Stimulated activated CD4-positive, alpha-beta T cell treated with anti-CD3 and anti-CD28 coated beads, Interleukin-15, amount 100 ng/mL, for 48 hours (primary cell): ENCODE results near the gene SHISA9.

ENCODE experiments used
- DNase-seq, 2 donors: peaks; one replicate each; pipeline ENCODE4 v3.0.0-alpha.2; 2020; ENCODE audit warnings: low read depth in 2 of 2

SHISA9 gene

DNA sequence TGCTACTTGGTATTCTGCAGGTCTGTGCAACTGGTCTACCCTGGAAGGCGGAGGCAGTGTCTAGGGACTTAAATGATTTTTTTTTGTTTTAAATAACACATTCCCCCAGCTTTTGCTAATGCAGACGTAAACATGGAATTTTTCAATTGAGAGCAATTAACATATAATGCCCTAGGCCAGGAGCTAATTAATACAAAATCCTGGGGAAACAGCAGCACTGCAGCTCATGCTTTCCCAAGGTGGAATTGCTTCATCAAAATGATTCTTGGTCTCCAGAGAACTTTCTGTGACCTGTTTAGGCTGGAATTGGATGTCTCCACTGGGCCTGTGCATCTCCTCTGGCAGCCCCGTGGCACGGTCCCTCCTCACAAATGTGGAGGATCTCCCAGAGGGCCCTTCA is 50.6 kb downstream of the SHISA9 start:
- DNase-seq: no peak

DNA sequence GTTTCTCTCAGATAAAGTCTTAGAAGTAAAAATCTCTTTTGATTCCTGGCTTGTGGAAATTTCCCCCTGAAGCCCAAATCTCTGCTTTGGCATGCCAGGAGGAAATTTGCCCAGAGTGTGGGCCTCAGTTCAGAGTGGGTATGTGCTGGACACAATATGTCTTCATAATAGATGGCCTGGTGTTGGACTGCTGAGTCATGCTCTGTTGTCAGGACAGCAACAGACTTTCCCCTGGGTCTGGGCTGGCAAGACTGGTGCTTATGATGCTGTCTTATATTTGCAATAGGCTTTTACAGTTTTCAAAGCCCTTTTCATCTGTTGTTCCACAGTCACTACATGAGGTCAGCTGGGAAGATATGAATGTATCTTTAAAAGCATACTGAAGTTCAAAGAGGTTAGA is 57.0 kb downstream of the SHISA9 start:
- DNase-seq: no peak

DNA sequence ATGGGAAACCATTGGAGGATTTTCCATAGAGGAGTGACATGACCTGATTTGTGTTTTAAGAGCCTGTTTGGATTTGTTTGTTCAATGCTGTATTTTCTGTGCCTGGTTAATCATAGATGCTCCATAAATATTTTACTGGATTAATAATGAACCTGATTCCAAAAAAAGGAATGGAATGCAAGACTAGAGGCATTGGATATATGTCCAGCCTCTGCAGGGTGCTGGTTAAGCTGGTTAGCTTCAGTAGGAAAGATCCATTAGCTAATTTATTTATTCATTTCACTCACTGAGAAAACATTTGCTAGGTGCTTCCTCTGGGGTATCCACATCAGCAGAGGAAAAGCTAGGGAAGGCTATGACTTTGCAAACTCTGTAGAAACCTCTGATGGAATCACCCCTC is 57.7 kb downstream of the SHISA9 start:
- no peak for DNase-seq

- DNase-seq: no peak
Measured at GRCh38 chr16:12961626-12962025, 60.2 kb downstream of the SHISA9 start.

GRCh38 chr16:12964461-12964860 is 63.1 kb downstream of the SHISA9 start:
- DNase-seq: no peak

DNA sequence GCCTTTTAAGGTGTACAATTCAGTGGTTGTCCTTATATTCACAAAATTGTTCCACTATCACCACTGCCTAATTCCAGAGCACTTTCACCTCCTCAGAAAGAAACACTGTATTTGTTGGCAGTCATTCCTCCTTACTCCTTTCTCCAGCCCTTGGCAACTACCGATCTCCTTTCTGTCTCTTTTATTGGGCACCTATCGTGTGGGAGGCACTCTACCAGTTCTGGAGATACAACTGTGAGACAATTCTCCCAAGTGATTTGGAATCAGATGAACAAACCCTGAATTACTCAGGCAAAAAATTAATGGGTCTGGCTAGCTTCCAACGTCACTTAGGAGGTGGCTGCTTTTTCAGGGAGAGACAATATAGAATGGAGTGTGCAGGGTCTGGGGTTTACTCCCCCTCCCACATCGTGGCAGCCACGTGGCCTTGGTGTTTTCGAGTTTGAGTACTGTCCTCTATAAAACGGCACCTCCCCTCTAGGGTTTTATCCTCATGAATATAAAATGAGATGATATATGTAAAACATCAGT is 63.9 kb downstream of the SHISA9 start:
- DNase-seq: no peak

DNA sequence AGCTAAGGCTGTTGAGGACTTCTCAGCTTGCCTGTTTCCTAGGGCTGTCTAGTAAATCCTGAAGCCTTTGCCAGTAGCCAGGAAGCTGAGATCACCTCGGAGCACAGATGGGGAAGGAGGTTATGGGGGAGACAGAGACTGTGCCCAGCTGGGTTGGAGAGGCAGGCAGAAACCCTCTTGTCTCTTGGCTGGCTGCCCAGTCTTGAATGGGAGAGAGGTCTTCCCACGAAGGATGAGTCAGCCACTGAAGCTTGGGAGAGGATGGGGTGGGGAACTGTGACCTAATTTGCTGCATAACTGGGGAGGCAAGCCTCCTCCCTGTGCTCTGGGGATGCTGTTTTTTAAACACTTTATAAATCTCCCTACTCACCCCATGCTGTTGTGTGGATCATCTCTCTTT is 69.8 kb downstream of the SHISA9 start:
- no peak for DNase-seq

DNA sequence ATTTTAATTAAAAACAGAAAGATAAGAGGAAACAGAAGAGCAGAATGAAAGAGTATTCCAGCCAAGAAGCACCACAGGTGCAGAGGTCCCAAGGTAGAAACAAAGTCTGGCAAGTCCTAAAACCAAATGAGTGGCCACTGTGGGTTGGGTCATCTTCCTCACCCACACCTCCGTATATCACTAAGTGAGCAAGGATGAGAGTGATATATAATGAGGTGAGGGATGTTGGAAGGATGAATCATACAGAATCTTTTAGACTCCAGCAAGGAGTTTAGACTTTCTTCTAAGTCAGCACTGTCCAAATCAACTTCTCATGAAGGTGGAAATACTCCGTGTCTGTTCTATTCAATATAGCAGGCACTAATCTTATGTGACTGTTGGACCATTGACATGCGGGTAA is 70.8 kb downstream of the SHISA9 start:
- no peak for DNase-seq

DNA sequence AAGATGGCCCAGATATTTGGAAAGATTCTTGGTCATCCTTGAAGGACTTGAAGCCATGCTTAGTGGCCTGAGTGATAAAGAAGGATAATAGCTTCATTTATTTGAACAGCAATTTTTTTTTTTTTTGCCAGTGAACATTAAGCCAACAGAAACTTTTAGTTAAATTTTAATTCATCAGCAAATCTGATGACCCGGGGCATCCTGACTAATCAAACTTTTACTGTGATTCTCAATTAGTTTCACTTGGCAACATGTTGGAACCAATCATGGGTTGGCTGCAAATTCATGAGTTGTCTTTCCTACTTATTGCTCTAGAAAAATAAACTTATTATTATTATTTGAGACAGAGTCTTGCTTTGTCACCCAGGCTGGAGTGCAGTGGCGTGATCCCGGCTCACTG is 74.4 kb downstream of the SHISA9 start:
- DNase-seq: no peak

- DNase-seq: no peak
Measured at GRCh38 chr16:12976496-12976895, 75.1 kb downstream of the SHISA9 start.

DNA sequence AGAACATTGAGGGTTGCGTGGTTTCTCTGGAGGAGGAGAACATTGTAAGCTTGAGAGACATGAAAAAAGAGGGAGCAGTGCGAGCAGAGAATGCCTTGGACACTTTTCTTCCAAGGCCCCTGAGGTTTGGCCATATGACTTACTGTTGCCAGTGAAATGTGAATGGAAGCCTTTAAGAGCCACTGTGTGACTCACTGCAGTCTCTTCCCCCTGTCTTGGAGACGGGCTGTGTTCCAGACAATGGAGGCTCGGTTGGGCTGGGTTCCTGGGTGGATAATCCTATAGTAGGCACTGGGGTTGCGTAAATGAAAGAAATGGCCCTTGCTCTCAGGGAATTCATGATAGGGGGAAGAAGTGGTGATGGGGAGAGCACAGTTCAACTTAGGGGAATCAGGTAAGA is 75.5 kb downstream of the SHISA9 start:
- DNase-seq: no peak

- no peak for DNase-seq
Measured at GRCh38 chr16:12985516-12985915, 84.1 kb downstream of the SHISA9 start.

GRCh38 chr16:12988071-12988470 is 86.7 kb downstream of the SHISA9 start:
- DNase-seq: no peak

DNA sequence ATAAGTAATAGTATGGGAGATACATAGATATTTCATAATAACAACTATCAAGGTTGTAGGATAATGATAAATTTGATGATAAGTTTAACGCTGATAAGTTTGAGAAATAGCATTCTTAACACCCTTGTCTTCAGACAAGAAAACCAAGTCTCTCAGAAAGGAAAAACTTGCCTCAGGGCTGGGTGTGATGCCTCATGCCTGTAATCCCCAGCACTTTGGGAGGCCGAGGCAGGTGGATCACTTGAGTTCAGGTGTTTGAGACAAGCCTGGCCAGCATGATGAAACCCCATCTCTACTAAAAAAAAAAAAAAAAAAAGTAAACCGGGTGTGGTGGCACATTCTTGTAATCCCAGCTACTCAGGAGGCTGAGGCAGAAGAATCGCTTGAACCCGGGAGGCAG is 90.7 kb downstream of the SHISA9 start:
- DNase-seq: no peak

DNA sequence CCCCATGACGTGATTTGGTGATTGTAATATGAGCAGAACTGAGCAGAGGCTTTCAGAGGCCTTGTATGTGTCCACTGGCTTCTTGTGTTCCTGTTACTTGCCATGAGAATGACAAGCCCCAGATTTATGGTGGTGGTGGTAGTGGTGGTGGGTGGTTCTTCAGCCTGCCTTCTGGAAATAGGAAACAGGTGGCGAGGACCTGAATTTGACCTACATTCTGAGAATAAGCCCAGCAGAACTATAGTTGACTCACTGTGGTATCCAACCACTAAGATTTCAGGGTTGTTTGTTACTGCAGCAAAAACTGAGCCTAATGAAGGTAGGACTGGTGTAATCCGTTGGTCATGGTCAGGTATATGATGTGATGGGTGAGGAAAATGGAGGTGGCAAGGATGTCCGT is 93.0 kb downstream of the SHISA9 start:
- DNase-seq: no peak

GRCh38 chr16:12995721-12996372 is 94.4 kb downstream of the SHISA9 start:
- DNase-seq: no peak

- DNase-seq: no peak
Measured at GRCh38 chr16:12998361-12999085, 97.1 kb downstream of the SHISA9 start.

DNA sequence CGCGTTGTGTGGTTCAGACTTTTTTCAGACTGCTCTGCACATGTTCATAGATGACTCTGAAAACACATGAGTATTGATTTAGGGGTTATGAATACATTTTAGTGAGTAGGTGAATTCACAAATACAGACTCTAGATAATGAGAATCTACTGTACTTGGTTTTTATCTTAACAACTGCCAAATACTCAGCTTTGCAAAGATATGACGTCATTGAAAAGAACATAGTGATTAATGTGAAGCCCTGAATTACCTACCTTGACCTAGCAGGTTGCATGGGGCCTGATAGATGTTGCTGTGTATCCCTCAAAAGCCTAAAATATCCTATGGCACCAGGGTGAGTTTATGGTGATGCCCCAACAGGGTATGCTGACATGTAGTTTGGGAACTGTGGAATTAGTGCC is 98.0 kb downstream of the SHISA9 start:
- DNase-seq: no peak

GRCh38 chr16:13005721-13006247 is 104.4 kb downstream of the SHISA9 start:
- DNase-seq: no peak

DNA sequence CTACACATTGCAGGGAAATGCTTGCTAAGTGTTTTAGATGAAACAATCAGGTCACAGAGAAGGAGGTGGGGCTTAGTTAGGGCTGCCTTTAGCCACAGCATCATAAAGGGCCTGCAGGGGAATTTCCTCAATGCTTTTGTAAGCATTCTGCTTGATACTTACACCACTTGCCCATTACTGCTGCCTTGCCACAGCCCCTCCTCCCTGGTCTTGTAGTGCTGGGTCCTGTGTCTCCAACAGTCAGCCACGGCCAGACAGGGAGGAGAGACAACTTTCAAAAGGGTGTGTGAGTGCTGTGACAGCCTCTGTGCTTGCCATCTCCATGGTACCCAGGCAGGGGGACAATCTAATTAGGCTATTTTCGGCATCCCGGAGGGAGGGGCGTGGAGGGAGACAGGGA is 111.2 kb downstream of the SHISA9 start:
- no peak for DNase-seq

DNA sequence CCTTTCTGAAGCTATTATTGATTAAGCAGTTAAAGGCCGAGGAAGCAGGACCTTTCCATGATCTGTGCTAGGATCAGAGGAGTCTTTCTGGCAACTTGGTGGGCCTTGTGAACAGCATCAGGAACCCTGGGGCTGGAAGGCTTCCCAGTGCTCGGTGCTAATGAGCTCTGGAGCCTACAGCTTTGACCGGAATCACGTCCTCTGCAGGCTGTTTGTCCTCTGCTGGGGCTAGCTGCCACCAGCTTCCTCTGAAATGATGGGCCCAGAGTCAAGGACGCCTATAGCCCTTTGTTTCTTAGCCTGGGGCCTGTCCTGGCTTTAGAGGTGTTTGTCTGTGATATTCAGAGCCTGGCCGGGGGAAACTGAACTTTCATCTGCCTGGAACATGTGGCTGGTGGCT is 111.6 kb downstream of the SHISA9 start:
- no peak for DNase-seq

DNA sequence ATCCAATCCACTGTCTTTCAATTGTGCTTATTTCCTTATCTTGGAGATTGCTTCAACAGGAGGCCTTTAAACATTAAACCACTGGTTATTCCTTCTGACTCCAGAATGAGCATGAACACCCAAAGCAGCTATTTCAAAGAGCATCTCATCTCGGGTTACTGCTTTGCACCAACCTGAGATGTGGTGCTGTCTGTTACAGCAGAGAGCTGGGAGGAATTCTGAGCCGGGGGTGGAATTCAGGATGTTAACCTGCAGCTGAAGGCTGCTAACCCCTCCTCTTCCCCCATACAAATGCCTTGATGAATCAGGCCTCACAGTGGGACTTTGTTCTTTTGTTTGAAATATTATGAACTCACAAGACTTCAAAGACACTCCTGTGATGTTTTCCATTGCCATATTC is 113.1 kb downstream of the SHISA9 start:
- DNase-seq: no peak

DNA sequence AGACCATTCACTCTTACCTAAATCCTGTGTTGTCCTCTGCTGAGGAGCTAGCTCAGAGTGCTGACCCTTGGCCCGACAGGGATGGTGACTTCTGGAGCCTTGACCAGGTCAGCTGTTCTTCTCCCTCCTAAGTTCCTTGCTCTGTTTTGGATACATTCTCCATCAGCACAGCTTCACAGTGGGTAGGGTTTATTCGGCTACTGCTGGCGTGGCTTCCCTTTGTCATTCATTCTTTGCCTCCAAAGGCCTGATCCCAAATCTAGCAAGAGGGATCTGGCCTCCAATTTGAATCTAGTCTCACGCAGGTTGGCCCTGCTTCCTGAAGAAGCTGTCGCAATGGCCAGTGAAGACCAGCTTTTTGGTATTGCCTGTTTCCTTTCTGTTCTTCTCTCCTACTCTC is 116.6 kb downstream of the SHISA9 start:
- no peak for DNase-seq
